SK-N-MC (cell line): ENCODE results near the gene ZNF189.

Experiments
- DNase-seq: peaks from one replicate; pipeline ENCODE4 v3.0.0-alpha.2; 2011; ENCODE audit warnings: low read depth, low spot score
- H3K27ac ChIP-seq: fragments of 200-600 bp; sonication (generic); 2 replicates; pipeline ENCODE4 v1.5.1; 2016; ENCODE audit warnings: mixed run types
- H3K36me3 ChIP-seq: fragments of 200-600 bp; sonication (generic); 2 replicates; pipeline ENCODE4 v1.6.1; 2017; ENCODE audit warnings: antibody characterized with exemption, low read length, mixed read lengths; ENCODE audit not compliant: insufficient read depth
- H3K4me3 ChIP-seq: fragments of 200-600 bp; sonication (generic); 2 replicates; pipeline ENCODE4 v1.5.1; 2016
- H3K9ac ChIP-seq: fragments of 200-600 bp; sonication (generic); 2 replicates; pipeline ENCODE4 v1.8.0; 2017; ENCODE audit warnings: mixed run types, mixed read lengths; ENCODE audit not compliant: insufficient read length
- H3K9me3 ChIP-seq: fragments of 200-600 bp; sonication (generic); 2 replicates; pipeline ENCODE4 v1.6.1; 2017; ENCODE audit warnings: low read depth, mild to moderate bottlenecking, antibody characterized with exemption, low read length, moderate library complexity, mixed read lengths
- EZH2 ChIP-seq: fragments of 200-600 bp; sonication (generic); IDR thresholded peaks from one replicate; pipeline ENCODE4 v1.6.1; 2017; ENCODE audit warnings: antibody characterized with exemption
- FOXP2 ChIP-seq: optimal IDR thresholded peaks from 2 replicates; pipeline ENCODE3; 2011; ENCODE audit warnings: mild to moderate bottlenecking, moderate library complexity; ENCODE audit not compliant: insufficient read depth; ENCODE audit errors: extremely low read length, control extremely low read depth
- POLR2AphosphoS5 ChIP-seq: IDR thresholded peaks from 2 replicates; pipeline ENCODE4 v1.6.1; 2012; ENCODE audit warnings: mild to moderate bottlenecking, low read depth, low read length, borderline replicate concordance

ZNF189 gene

GRCh38 chr9:101434998-101435397 lies 36.3 kb downstream of the ZNF189 start:
- TF ChIP-seq EZH2 (no peak), POLR2AphosphoS5 (no peak), FOXP2 (no peak)
- no peak for DNase-seq
- H3K27ac ChIP-seq, result no peak overlapping the region
- H3K9me3 ChIP-seq, result no peaks in the 10 kb centered on the region
- no peak overlapping the region for H3K9ac ChIP-seq
- H3K4me3 ChIP-seq, result no peak overlapping the region
- no peaks in the 10 kb centered on the region for H3K36me3 ChIP-seq

- DNase-seq, result no peak
- Histone ChIP-seq H3K9me3 (no peaks in the 10 kb centered on the region), H3K4me3 (no peak within 1 kb of the TSS), H3K36me3 (no peaks in the 10 kb centered on the region), H3K27ac (no peak within 1 kb of the TSS), H3K9ac (no peak within 1 kb of the TSS)
- TF ChIP-seq POLR2AphosphoS5, result no peak
- TF ChIP-seq FOXP2, result no peak
- no peak for TF ChIP-seq EZH2
These were observed 37.0 kb downstream of the ZNF189 start, which contains the start of gene ALDOB for GRCh38 chr9:101435601-101436079. Gene ALDOB (minus strand): TSS chr9:101435774. CDS start chr9:101430887, 4,887 bp downstream.

DNA sequence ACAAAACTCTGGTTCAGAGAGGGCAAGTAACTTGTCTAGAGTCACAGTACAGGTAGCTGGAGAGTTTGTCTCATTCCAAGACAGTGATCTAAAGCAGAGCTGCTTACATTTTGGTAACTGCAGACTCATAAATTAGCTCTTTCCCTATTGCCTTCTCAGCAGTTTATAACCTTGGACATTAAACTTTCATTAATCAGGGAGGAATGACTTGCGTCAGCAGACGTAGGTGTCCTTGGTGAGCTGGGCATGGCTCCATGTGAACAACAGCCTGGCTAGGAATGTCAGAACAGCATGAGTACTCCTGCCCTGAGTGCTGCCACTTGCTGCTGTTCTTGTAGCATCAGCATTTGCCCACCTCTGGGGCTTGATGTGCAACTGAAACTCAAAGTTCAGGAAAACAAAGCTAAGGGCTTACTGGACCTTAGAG lies 39.2 kb downstream of the ZNF189 start:
- DNase-seq, result no peak
- Histone ChIP-seq H3K9ac (no peak overlapping the region), H3K36me3 (no peaks in the 10 kb centered on the region), H3K9me3 (no peaks in the 10 kb centered on the region), H3K4me3 (no peak overlapping the region), H3K27ac (no peak overlapping the region)
- TF ChIP-seq FOXP2 (no peak), EZH2 (no peak), POLR2AphosphoS5 (no peak)

DNA sequence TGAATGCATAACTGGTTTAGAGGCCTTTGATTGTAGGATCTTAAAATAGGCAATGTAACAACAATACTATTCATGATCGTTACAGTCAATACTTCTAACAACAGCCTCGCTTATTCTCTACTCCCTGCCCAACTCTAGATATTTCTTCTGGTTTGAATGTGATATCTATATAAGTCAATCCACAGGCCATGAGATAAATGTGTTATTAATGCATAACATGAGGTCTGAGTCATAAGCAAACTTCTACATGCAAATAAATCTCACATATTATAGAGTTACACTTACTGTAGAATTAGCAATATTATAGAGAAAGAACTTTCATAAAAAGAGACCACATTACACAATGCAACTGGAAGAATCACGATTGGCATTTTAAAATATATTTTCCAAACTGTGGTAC lies 39.9 kb downstream of the ZNF189 start:
- TF ChIP-seq FOXP2, result no peak
- no peak for TF ChIP-seq EZH2
- no peak for TF ChIP-seq POLR2AphosphoS5
- H3K36me3 ChIP-seq, result no peaks in the 10 kb centered on the region
- H3K9ac ChIP-seq, result no peak overlapping the region
- no peak overlapping the region for H3K27ac ChIP-seq
- no peaks in the 10 kb centered on the region for H3K9me3 ChIP-seq
- no peak overlapping the region for H3K4me3 ChIP-seq
- DNase-seq, result no peak

GRCh38 chr9:101440714-101441230 lies 42.1 kb downstream of the ZNF189 start:
- H3K27ac ChIP-seq, result no peak overlapping the region
- TF ChIP-seq EZH2, result no peak
- no peak for TF ChIP-seq FOXP2
- no peak for TF ChIP-seq POLR2AphosphoS5
- H3K9ac ChIP-seq, result no peak overlapping the region

DNA sequence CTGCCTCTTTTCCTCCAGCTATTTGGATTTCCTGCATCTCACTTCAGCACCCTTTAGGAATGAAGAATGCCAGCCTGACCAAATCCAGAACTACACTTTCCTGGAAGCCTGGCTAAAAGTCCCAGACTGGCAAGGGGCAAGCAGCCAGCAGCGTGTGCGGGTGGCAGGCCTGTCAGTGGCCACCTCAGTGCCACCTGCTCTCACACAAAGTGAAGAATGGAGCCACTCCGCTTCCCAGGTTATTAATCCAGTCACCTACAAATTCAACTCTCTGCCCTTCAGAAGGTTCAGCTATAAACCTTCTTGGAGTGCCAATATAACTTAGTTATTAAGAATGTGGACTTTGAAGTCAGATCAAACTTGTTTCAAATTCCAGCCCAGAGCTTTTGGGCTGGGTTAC lies 43.7 kb downstream of the ZNF189 start:
- H3K4me3 ChIP-seq, result no peak overlapping the region
- DNase-seq, result no peak
- H3K27ac ChIP-seq, result no peak overlapping the region
- H3K9me3 ChIP-seq, result no peaks in the 10 kb centered on the region
- no peaks in the 10 kb centered on the region for H3K36me3 ChIP-seq
- no peak overlapping the region for H3K9ac ChIP-seq
- TF ChIP-seq POLR2AphosphoS5 (no peak), EZH2 (no peak), FOXP2 (no peak)

More at GRCh38 chr9:101440714-101441230, 42.1 kb downstream of the ZNF189 start:
- DNase-seq, result no peak
- Histone ChIP-seq H3K9me3 (no peaks in the 10 kb centered on the region), H3K36me3 (no peaks in the 10 kb centered on the region), H3K4me3 (no peak overlapping the region)

DNA sequence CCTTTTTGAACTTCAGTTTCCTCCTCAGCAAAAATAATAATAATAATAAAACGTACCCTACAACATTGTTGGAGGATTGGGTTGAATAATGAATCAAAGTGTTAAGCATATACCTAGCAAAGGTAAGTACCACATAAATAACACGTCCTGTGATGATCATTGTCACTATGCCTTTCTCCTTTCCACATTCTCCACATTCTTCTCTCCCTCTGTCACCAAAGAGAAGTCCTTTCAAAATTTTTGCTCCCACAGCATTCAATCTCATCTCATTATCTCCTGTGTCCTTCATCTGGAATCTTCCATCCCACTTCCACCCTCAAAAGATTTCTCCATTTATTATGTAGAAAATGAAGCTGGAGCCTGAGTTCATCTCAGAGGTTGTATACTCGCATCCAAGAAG lies 44.1 kb downstream of the ZNF189 start:
- no peak overlapping the region for H3K27ac ChIP-seq
- no peak for DNase-seq
- TF ChIP-seq POLR2AphosphoS5, result no peak
- no peak for TF ChIP-seq FOXP2
- no peak for TF ChIP-seq EZH2
- no peaks in the 10 kb centered on the region for H3K9me3 ChIP-seq
- H3K9ac ChIP-seq, result no peak overlapping the region
- no peak overlapping the region for H3K4me3 ChIP-seq
- no peaks in the 10 kb centered on the region for H3K36me3 ChIP-seq

DNA sequence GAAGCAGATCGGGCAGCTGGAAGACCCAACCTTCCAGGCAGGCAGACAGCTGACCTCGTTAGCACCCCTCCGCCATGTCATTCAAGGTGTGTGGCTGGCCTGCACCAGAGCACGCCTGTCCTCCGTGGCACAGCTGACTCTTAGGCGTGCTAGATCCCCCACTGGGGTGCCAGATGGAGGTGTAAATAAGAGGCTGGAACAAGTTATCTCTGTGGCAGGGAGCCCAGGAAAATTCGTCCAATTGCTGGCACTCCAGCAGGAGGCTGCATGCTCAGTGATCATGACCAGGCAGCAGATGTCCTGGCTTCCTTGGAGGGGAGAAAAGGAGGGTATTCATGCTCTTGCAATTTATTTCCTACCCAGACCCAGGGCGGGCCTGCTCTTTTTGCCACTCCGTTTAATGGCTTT lies 44.7 kb downstream of the ZNF189 start:
- no peak overlapping the region for H3K9ac ChIP-seq
- H3K36me3 ChIP-seq, result no peaks in the 10 kb centered on the region
- no peak overlapping the region for H3K27ac ChIP-seq
- H3K4me3 ChIP-seq, result no peak overlapping the region
- TF ChIP-seq POLR2AphosphoS5, result no peak
- no peak for TF ChIP-seq FOXP2
- TF ChIP-seq EZH2, result no peak
- DNase-seq, result no peak
- no peaks in the 10 kb centered on the region for H3K9me3 ChIP-seq

DNA sequence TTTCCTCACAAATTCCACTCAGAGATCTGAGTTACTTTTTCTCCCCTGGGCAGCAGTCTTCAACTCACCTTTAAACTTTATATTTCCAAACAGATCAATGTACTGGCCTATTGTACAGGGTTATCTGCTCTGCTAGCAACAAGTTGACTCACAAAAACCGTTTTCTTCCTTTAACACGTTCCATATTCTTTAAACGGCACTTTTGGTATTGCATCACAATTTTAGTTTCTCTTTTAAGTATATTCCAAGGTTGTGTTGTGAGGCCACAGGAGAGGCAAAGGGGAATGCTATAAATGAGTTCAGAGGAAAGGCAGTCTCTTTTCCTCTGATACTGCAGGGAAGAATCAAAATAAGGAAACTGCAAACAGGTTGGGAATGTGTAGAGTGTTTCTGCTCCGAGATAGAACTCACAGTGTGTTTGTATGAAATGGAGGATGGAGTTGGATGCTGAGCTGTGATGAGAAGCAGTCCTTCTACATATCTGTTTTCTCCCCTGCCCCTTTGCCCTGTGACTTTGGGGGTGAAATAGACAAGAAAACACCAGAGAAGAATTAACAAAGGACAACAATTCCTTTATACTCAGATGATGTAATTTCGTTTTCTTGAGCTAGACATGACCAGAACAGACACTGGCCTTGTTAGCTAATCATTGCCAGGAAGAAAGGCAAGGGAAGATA lies 46.8 kb downstream of the ZNF189 start:
- peak overlapping the region; percentile 32; the same call in 1 of the 2 replicates for H3K4me3 ChIP-seq
- H3K27ac ChIP-seq, result no peak overlapping the region
- no peaks in the 10 kb centered on the region for H3K36me3 ChIP-seq
- no peak for DNase-seq
- no peak for TF ChIP-seq EZH2
- no peak for TF ChIP-seq FOXP2
- TF ChIP-seq POLR2AphosphoS5, result no peak
- H3K9ac ChIP-seq, result no peak overlapping the region
- H3K9me3 ChIP-seq, result no peaks in the 10 kb centered on the region
